Hypothalamus (tissue), 51 donors: Measurements from ENCODE around the gene SNX3.
"Not testable (repeated sequence)": the region's sequence is repeated elsewhere in the genome, so short reads cannot be mapped to it uniquely, and the experiment has no call there.

Experiments
- DNase-seq, 51 donors: peaks; one replicate each; lab custom pipeline; 2025; lab: John Stamatoyannopoulos, UW

Gene SNX3

DNA sequence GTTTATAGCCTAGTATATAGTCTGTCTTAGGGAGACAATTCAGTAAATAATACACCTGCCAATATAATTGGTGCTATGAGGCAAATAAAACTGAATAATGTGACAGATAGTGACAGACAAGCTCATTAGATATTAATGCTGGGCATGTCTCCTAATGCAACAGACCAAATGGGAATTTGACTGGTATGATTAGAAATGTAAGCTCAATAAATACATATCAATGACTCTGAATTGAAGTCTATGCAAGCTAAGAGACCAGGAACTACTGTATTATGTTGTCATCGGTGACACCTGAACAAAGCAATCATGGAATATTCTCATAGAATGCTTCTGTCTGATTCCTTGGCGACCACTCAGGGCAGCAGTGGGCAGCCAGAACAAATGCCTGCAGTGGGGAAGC lies 2.5 kb upstream of the SNX3 start:
- no peak for DNase-seq

DNA sequence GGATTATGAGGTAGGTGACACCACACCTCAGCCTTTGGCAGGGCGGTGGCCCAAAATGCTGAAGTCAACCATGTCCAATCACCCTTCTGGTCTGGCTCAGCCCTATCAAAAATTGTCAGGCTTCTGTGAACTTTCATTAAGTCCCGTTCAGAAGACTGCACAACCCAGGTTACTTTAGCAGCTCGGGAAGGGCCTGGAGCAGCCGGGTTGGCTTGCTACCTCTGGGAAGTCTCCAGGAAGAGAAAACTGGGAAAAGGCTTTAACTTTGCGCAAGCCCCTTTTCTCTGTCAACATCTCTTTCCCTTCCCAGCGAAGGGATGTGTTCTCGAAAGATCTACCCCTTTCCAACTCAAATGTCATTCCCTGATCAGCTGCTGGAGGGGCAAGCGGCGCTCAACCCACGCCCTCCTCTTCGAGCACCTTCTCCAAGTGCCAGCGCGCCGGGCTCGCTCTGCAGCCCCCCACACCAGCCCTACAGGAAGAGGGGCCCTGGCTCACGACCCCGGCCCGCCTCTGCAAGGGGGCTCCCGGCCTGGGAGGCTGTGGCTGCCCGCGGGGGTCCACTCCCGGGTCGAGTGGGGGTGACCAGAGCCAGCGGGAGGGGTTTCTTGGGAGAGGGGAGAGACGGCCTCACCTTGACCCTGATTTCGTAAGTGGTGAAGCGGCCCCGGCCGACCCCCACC lies 573 bp downstream of the SNX3 start:
- DNase-seq, result peak in 45 of 51 donors; percentile 10 to 89 (median 54)

DNA sequence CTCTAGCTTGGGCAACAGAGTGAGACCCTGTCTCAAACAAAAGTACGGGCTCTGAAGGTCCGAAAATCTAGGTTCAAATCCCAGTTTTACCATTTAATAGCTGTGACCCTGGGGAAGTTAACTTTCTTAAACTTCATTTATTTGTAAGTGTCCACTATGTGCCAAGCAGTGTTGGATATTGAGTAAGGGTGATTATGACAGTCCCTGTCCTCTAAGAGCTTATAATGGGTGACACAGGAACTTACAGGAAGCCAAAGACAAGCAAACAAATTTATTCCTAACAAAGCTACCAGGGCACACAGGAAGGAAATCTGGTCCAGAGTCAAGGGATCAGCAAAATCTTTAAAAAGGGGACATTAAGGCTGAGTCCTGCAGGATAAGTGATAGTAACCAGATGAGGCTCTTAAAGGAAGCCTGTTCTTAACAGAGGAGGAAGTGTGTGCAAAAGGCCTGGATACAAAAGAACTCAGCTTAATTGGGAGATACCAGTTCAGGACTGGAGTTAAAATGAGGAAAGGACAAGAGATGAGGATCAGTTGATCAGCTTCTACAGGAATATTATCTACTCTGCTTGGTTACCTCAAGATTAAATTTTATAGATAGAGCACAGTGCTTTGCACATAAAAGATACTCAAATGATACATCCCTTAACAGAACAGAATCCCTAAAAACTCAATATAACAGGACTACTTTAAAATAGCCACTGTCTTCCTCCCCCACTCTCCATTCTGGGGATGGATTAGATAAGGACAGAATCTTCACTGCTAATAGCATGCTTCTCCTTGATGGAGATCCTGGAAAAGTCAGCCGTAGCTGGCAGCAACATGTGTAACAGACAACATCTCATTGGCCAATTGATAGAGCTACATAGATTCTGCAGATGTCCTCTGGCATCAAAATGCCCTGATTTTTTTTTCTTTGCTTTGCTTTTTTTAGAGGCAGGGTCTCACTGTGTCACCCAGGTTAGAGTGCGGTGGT lies 6.1 kb downstream of the SNX3 start:
- no peak for DNase-seq

DNA sequence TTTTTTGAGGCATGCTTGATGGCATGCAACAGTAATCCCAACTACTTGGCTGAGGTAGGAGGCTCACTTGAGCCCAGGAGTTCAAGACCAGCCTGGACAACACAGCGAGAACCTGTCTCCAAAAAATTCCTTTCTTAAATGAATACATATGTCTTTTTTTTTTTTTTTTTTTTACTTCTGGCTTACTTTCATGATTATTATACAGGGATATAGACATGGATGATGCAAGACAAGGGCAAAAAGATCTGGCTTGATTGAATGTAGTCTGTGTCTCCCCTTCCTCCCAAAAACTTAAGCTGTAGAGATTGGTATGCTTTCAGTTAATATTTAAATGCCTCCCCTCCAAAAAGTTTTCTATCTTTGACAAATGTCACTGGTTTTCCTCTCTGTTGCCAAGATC lies 7.6 kb downstream of the SNX3 start:
- DNase-seq, result no peak

DNA sequence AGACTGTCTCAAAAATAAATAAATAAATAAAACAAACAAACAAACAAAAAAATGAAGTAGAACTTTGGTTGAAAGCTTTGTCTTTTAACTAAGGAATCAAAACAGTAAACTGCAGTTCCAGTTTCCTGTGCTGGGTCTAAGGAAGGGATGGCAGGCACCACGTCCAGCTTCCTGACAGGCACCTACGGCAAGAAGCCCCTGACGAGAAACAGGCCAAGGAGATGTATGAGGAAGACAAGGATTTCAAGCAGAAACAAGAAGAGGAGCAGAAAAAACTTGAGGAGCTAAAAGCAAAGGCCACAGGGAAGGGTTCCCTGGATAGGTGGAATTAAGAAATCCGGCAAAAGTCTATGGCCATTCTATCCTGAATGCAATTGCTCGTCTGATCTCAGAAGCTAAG lies 8.8 kb downstream of the SNX3 start:
- DNase-seq, result no peak

DNA sequence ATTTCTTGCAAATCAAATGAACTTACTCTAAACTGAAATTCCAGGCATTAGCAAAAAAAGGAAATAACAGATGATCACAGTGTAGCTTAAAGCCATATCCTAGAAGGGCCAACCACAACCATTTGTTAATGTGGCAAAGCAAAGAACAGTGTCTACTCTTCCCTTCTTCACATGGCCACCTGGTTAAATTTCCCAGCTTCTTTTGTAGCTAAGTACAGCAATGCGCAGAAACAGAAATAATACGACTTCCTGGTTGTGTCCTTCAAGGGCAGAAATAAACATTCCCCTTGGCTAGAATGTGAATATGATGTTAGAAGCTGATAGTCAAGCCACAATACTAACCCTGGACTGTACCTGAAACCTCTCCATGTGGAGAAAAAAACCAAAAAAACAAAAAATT lies 9.6 kb downstream of the SNX3 start:
- no peak for DNase-seq

DNA sequence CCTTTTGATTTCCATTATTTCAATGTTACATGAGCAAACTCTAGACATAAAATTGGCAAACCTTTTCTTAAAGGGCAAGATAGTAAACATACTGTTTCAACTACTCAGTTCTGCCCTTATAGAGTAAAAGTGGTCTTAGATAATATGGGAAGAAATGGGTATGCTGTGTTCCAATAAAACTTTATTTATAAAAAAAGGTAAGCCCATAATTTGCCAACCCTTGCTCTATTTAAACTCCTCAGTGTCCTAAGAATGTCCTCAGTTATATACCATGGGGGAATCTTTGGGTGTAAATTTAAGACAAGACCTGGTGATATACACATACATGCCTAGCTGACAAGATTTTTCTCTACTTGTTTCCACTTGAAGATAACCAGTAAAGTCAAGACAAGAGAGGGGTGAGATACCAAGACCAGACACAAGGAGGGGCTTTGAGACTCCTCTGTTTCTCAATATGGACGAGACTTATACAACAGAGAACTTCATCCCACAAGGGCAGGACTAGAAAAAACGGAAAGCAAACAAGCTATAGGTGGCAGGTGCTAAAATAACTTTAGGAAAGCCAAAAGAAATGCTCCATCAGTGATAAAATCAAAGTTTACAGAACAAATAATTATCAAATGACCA lies 10.5 kb downstream of the SNX3 start:
- DNase-seq, result no peak

DNA sequence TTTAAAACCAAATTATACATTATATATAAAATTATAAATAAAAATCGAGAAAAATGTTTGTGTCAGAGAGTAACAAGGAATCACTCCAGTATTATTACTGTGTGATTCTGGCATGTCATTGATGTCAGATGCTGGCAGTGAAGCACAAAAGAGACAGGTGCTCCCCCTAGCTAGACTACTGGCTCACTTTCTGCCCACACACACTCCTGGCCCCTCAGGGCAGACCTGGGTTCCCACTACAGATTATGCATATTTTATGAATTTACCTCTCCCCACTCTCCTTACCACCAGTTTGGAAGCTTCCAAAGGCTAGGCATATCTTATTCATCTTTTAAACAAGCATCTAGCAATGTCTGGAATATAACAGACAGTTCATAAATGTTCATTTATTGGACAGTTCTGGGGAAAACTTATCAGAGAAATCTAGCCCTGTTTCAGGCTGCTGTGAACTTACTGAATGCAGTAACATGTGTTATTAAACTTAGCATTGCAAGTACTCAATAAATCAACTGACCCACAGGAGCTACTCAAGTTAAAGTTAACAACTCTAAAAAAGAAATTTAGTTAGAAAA lies 12.8 kb downstream of the SNX3 start:
- no peak for DNase-seq

DNA sequence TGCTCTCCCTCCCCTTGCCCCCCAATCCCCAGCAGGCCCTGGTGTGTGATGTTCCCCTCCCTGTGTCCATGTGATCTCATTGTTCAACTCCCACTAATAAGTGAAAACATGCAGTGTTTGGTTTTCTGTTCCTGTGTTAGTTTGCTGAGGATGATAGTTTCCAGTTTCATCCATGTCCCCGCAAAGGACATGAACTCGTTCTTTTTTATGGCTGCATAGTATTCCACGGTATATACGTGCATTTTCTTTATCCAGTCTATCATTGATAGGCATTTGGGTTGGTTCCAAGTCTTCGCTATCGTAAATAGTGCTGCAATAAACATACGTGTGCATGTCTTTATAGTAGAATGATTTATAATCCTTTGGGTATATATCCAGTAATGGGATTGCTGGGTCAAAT lies 15.7 kb downstream of the SNX3 start:
- not testable (repeated sequence) for DNase-seq

DNA sequence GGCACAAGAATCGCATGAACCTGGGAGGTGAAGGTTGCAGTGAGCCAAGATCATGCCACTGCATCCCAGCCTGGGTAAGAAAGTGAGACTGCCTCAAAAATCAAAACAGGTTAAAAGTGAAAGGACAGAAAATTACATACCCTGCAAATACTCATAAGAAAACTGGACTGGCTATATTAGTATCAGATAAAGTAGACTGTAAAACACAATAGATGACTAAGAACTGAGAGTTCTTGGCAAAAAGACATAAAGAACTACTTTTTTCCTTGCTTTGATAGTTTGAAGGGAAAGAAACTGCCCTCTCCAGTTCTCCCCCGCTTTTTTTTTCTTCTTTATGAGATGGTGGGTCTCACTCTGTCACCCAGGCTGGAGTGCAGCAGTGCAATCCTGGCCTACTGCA lies 17.0 kb downstream of the SNX3 start:
- DNase-seq, result no peak

DNA sequence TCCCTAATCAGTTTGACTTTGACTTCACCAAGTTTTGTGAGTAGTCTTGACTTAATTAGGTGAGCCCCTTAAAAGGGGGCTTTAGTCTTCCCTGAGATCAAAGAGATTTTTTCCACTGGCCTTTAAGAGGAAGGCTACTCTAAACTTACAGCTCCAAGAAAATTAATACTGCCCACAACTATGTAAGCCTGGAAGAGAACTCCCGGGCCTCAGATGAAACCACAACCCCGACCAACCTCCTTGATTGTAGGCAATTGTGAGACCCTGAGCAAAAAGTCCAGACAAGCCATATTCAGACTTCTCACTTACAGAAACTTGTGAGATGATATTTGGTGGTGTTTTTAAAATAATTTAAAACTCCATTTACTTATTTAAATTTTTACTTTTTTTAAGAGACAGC lies 18.1 kb downstream of the SNX3 start:
- no peak for DNase-seq

DNA sequence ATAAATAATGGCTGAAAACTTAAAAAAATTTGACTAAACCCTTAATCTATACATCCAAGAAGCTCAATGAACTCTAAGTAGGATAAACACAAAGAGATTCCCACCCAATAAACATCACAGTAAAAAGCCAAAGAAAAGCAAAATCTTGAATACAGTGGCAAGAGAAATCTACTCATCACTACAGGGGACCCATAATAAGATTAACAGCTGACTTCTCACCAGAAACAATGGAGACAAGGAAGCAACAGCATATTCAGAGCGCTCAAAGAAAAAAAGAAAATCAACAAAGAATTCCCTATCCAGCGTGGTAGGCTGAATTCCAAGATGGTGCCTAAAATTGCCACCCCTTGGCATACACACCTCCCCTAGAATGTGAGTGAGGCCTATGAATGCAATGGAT lies 18.6 kb downstream of the SNX3 start:
- no peak for DNase-seq

DNA sequence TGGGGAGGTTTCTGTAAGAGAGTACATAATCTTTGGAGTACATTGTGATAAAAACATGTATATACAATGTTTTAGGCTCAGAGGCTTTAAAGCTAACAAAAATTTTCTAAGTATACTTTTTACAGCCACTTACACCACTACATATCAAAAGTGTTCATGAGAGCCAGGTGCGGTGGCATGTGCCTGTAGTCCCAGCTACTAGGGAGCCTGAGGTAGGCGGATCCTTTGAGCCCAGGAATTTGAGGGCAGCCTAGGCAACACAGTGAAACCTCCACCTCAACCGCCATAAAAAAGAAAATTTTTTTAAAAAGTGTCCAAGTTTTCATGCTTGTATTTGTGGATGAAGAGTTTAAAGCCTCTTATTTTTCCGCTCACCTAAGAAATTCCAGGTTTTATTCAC lies 22.5 kb downstream of the SNX3 start:
- no peak for DNase-seq

DNA sequence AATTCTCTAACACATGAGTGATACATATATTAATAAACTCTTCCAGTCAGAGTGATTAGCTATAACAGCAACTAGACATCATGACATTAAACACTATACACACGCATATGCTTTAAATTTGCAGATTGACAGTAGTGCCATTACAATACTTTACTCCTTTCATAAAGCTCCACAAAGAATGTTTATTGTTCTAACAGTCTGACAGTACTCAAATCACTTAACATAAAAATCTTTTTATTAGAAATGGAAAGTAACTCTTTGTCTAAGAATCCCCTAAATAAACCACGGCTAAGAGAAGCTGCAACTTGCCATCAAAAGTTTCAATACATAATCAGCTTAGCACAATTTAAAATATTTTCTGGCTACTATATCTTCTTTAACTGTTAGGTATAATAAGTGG lies 24.0 kb downstream of the SNX3 start:
- DNase-seq, result no peak

DNA sequence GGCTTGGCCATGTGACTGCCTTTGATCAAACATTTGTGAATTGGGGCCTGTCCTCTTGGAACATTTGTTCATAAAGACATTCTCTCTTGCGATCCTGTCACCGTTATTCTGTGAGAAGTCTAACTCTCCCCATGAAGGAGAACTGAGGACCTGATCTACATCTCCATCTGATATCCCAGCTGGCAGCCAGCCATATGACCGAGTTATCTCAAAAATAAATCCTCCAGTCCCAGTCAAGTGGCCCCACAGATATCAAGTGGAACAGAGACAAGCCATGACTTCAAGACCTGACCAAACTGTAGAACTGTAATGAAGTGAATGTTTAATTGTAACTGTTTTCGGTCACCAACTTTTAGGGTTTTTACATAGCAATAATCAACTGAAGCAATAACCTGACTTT lies 25.7 kb downstream of the SNX3 start:
- DNase-seq, result no peak

DNA sequence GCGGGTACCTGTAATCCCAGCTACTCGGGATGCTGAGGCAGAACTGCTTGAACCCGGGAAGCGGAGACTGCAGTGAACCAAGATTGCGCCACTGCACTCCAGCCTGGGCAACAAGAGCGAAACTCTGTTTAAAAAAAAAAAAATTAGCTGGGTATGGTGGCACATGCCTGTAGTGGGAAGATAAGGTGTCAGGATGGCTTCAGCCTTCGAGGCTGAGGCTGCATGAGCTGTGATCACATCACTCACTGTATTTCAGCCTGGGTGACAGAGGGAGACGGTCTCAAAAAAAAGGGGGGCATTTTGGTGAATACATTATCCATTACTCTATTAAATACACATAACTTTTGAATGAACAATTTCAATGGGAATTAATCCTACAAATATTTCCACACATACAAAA lies 32.4 kb downstream of the SNX3 start:
- DNase-seq, result no peak

DNA sequence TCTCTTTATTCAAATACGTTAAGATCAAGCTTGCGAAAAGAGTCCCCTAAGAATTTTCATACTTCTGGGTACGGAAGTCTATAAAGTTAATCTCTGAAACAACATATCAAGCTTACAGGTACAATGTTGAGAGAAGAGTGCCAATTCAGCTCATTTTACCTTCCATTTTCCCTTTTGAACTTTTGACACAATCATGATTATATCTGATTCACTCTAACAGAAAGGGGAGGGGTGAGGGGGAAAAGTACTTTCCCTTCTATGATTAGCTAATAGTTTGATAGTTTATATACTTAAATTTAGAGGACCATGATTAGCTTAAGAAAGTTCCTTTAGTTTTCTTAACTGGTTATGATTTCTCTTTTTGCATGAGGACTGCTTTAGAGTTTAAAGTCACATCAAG lies 33.5 kb downstream of the SNX3 start:
- no peak for DNase-seq

DNA sequence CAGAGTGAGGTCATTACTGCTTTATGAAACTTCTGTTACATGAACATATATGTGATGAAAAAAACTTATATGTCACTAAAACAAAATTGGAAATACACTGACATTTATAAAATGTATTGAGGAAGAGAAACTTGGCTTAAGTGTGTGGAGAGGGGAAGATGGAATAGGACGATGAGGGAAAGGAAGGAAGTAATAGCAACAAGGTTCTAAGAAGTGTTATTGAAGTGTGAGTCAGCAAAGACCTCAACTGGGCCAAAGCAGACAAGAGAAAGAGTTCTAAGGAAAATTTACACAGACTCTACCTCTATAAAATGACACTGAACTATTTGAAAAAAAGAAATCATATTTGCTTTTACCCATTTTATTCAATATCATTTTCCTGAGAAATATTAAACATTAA lies 38.3 kb downstream of the SNX3 start:
- DNase-seq, result no peak

DNA sequence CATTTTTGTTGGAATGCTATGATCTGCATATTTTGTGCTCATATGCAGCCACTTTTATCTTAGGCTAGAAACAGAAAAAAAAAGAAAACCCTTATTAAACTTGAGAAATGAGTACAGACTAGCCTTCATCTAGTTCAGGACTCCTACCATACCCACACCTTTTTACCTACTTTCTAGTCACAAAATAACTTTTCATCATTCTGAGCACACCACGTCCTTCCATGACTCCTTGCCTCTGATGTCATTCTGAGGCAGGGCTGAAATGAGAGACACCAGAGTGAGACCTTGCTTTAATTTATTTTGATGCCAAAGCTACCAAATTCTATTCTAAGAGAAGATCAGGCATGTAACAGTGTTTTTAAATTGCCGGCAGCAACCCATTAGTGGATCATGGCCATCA lies 38.8 kb downstream of the SNX3 start:
- DNase-seq, result no peak

DNA sequence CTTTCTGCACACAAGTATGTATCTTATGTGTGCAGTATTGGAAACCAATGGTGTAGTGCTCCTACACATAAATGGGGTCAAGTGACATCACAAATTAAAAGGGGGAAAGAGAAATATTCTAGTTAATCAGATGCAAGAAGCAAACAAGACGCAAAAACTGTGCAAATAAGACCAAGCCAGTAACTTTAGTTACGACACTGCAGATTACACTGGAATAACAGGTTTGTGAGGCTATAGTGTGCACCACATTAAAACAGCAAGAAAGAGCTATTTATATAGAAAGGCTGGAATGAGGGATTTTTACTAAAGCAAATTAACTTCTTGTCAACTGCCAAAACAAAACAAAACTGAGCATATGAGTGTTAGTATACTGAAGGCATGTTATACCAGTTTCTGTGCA lies 49.2 kb downstream of the SNX3 start:
- no peak for DNase-seq

DNA sequence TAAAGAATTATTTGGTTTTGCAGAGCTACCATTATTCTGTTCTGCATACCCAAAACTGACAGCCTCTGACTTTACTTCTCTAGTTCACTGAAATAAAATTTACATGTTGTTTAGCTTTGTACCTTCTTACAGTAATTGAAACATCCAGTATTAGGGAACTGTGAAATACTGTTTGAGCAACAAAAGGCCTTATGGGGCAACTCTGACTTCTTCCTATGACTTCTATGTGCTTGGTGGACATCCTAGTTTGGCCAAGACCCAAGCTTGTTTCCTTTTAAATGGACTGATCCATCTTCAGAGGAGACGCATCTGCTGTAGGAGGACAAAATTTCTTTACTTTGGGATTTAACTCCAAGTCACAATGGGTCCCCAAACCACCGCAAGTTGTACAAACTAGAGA lies 50.3 kb downstream of the SNX3 start:
- no peak for DNase-seq
